K562 (cell line): Measurements from ENCODE around the gene HPD. TPM values are rescaled to one million over a fixed set of nuclear protein-coding genes. Genes with fewer than 3 reads are reported as not detected.

Source experiments
- ARID3A ChIP-seq: IDR thresholded peaks from 2 replicates; pipeline ENCODE4 v1.6.1; 2012; ENCODE audit warnings: low read depth, low read length, improper control_type of control experiment, borderline replicate concordance
- BACH1 ChIP-seq: fragments of 200-800 bp; sonication (Bioruptor generic); IDR thresholded peaks from 2 replicates; pipeline ENCODE4 v1.6.1; 2016; ENCODE audit warnings: missing genetic modification characterization, missing compliant biosample characterization
- CXXC5 ChIP-seq: fragments of 250-450 bp; sonication (Bioruptor Pico); IDR thresholded peaks from 2 replicates; pipeline ENCODE4 v1.8.0; 2022; ENCODE audit warnings: inconsistent platforms, mild to moderate bottlenecking, moderate library complexity
- DDX20 ChIP-seq: fragments of 450-650 bp; IDR thresholded peaks from 2 replicates; pipeline ENCODE4 v1.6.1; 2016; ENCODE audit warnings: missing genetic modification characterization, low read depth, mild to moderate bottlenecking, missing compliant biosample characterization, moderate library complexity
- DMBX1 ChIP-seq: fragments of 250-450 bp; sonication (Bioruptor Pico); IDR thresholded peaks from 2 replicates; pipeline ENCODE4 v1.8.0; 2022; ENCODE audit warnings: inconsistent platforms, mild to moderate bottlenecking, moderate library complexity, borderline replicate concordance
- EHMT2 ChIP-seq: fragments of 450-650 bp; IDR thresholded peaks from 2 replicates; pipeline ENCODE4 v1.6.1; 2018; ENCODE audit warnings: antibody characterized with exemption
- ETS1 ChIP-seq: conservative IDR thresholded peaks from 2 replicates; pipeline ENCODE4 v1.6.1; 2011; ENCODE audit warnings: low read depth, mild to moderate bottlenecking, low read length; ENCODE audit not compliant: control insufficient read depth
- MAFK ChIP-seq: IDR thresholded peaks from 2 replicates; pipeline ENCODE4 v1.6.1; 2011; ENCODE audit warnings: low read length, improper control_type of control experiment
- MIER1 ChIP-seq: fragments of 450-650 bp; IDR thresholded peaks from 2 replicates; pipeline ENCODE4 v1.6.1; 2016; ENCODE audit warnings: antibody characterized with exemption, mild to moderate bottlenecking, low read depth
- MNT ChIP-seq, 2 experiments: fragments of 450-650 bp; conservative IDR thresholded peaks; 2 replicates each; pipeline ENCODE4 v1.6.1; 2017; ENCODE audit warnings: mild to moderate bottlenecking in 2 of 2, moderate library complexity in 2 of 2
- PHF8 ChIP-seq: fragments of 200-600 bp; sonication (generic); IDR thresholded peaks from 2 replicates; pipeline ENCODE4 v1.6.1; 2012; ENCODE audit warnings: mixed run types, mild to moderate bottlenecking, inconsistent platforms, low read length, moderate library complexity, borderline replicate concordance
- PML ChIP-seq: IDR thresholded peaks from 2 replicates; pipeline ENCODE4 v1.6.1; 2012; ENCODE audit warnings: low read length, inconsistent platforms
- PTTG1 ChIP-seq: fragments of 450-650 bp; IDR thresholded peaks from 2 replicates; pipeline ENCODE4 v1.6.1; 2016; ENCODE audit warnings: low read depth, mild to moderate bottlenecking, missing genetic modification characterization, missing compliant biosample characterization
- RFX7 ChIP-seq: fragments of 250-450 bp; sonication (Bioruptor Pico); IDR thresholded peaks from 2 replicates; pipeline ENCODE4 v1.5.1; 2021; ENCODE audit warnings: mild to moderate bottlenecking
- RHOXF2B ChIP-seq: fragments of 250-450 bp; sonication (Bioruptor Pico); conservative IDR thresholded peaks from 2 replicates; pipeline ENCODE4 v1.5.1; 2021
- SIRT6 ChIP-seq: IDR thresholded peaks from one replicate; pipeline ENCODE4 v1.6.1; 2012; ENCODE audit warnings: low read depth, mild to moderate bottlenecking, control low read depth, inconsistent platforms, low read length, moderate library complexity
- TEAD2 ChIP-seq: fragments of 450-650 bp; IDR thresholded peaks from 2 replicates; pipeline ENCODE4 v1.6.1; 2016; ENCODE audit warnings: missing genetic modification characterization, control low read depth, missing compliant biosample characterization
- ZNF354B ChIP-seq: fragments of 250-450 bp; sonication (Bioruptor Pico); IDR thresholded peaks from 2 replicates; pipeline ENCODE4 v1.4.0; 2020
- polyA plus RNA-seq, 8 experiments: library from polyadenylated mRNA; depleted of rRNA in 4 of 8; stranded (reverse) in 5 of 8; unstranded in 3 of 8; fragments of >200 nt; fragmentation: Nextera tagmentation in 2 of 8; fragmentation: Illumina TruSeq in 1 of 8; extraction: Ambion mirVana in 2 of 8; extraction: Trizol in 1 of 8; gene quantifications; 2 replicates each; pipeline versions ENCODE4 v1.2.1 to v1.2.3, GENCODE V29; 2011 to 2014; ENCODE audit warnings: inconsistent platforms in 1 of 8, missing spikeins in 1 of 8
- total RNA-seq, 7 experiments: library from RNA; depleted of rRNA in 6 of 7; stranded (reverse); fragments of >200 nt in 6 of 7; fragmentation: Illumina TruSeq in 2 of 7; extraction: Trizol in 2 of 7; gene quantifications; 2 replicates each; pipeline versions ENCODE4 v1.2.1 to v1.2.3, GENCODE V29; 2011 to 2021; ENCODE audit warnings: low replicate concordance in 1 of 7
- TF ChIP-seq, protein P1 (sequence below), 2 experiments: fragments of 450-650 bp in 1 of 2; IDR thresholded peaks; 2 replicates each; pipeline ENCODE4 v1.6.1; 2011 to 2017; ENCODE audit warnings: low read depth in 2 of 2, antibody characterized with exemption in 1 of 2, borderline replicate concordance in 1 of 2, low read length in 1 of 2, mild to moderate bottlenecking in 1 of 2, mixed read lengths in 1 of 2; ENCODE audit not compliant: control insufficient read depth in 1 of 2

The HPD gene
- total and polyA plus RNA-seq, 9 of the 15 experiments (the other 6 are each of a cell fraction or from before 2014, with no cell fraction given), result 0.06 to 0.29 (median 0.07) TPM; not detected in 4

DNA sequence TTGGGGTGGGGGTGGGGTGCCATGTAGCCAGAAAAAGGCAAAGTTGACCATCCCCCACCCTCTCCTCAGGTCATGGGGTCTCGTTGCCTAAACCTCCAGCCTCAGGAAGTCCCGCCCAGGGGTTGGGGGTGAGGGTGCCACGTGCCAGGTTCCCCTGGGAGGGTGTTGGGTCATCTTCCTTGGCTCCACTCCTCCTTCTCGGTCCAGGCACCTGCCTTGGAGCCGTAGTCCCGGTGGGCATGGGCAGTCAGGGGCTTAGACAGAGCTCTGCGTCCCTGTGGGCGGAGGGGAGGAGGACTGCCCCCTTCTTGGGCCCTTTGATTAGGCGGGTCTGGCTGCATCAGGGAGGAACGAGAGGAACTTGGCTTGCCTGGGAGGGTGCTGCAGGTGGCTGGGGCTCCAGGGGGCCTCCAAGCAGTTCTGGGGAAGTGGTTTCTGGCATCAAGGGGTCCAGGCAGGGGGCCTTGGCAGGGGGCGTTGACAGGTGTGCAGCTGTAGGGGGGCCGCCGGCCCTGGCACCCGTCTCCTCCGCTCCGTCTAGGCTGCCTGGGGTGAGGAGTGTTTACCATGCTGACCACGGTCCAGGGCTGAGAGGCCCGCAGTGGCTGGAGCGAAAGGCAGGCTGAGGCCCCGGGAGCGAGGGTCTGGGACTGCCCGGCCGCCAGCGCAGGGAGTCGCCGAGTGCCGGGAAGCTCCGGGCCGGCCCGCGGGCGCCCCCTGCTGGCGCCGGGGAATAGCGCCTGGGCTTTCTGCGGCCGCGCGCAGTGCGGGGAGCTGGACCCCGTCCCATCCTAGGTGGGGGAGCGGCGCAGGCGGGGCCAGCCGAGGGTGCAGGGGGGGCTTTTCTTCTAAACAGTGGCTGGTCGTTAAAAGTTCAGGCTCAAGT lies 47.0 kb downstream of the HPD start (continued):
- TF ChIP-seq DDX20 (tag) (no peak), ETS1 (no peak), PHF8 (no peak), BACH1 (no peak), PML (no peak), TEAD2 (tag) (no peak), DMBX1 (CRISPR knock-in tag) (no peak), RFX7 (CRISPR knock-in tag) (no peak), ARID3A (no peak), MAFK (no peak), CXXC5 (CRISPR knock-in tag) (peak; percentile 49; the same call in 1 of the 2 replicates), MNT (conservative IDR thresholded peaks at IDR 0.05) (peak in 1 of 2 experiments; percentile 54; a peak in 3 of 4 replicates), PTTG1 (tag) (no peak), MIER1 (no peak), SIRT6 (no peak), EHMT2 (no peak), ZNF354B (CRISPR knock-in tag) (no peak), RHOXF2B (CRISPR knock-in tag) (no peak)
- TF ChIP-seq, protein P1, sequence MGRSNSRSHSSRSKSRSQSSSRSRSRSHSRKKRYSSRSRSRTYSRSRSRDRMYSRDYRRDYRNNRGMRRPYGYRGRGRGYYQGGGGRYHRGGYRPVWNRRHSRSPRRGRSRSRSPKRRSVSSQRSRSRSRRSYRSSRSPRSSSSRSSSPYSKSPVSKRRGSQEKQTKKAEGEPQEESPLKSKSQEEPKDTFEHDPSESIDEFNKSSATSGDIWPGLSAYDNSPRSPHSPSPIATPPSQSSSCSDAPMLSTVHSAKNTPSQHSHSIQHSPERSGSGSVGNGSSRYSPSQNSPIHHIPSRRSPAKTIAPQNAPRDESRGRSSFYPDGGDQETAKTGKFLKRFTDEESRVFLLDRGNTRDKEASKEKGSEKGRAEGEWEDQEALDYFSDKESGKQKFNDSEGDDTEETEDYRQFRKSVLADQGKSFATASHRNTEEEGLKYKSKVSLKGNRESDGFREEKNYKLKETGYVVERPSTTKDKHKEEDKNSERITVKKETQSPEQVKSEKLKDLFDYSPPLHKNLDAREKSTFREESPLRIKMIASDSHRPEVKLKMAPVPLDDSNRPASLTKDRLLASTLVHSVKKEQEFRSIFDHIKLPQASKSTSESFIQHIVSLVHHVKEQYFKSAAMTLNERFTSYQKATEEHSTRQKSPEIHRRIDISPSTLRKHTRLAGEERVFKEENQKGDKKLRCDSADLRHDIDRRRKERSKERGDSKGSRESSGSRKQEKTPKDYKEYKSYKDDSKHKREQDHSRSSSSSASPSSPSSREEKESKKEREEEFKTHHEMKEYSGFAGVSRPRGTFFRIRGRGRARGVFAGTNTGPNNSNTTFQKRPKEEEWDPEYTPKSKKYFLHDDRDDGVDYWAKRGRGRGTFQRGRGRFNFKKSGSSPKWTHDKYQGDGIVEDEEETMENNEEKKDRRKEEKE (IDR thresholded peaks at IDR 0.05; ENCODE audit: borderline replicate concordance in 1 of 2, control insufficient read depth in 1 of 2, low read depth in 2 of 2, low read length in 1 of 2), result no peak
